Astrocyte (in vitro differentiated cells and primary cell): ENCODE measurements around the gene MCF2L. TPM values are rescaled to one million over a fixed set of nuclear protein-coding genes. Genes with fewer than 3 reads are reported as not detected.

Experiments used
- DNase-seq: peaks from one replicate; pipeline ENCODE4 v3.0.0-alpha.2; 2010; ENCODE audit warnings: low read depth
- FAIRE-seq: peaks from 2 replicates; lab custom pipeline; 2011; peaks lifted over from hg19 to GRCh38; lab: Jason Lieb, UNC
- H2AFZ ChIP-seq: 2 replicates; pipeline ENCODE4 v1.6.0; 2012; ENCODE audit warnings: low read depth, low read length, inconsistent platforms
- H3K27ac ChIP-seq: 2 replicates; pipeline ENCODE4 v1.5.1; 2011; ENCODE audit warnings: low read depth, low read length, inconsistent platforms
- H3K27me3 ChIP-seq: 2 replicates; pipeline ENCODE4 v1.6.0; 2011; ENCODE audit warnings: low read length, inconsistent platforms; ENCODE audit not compliant: insufficient read depth
- H3K36me3 ChIP-seq: 2 replicates; pipeline ENCODE4 v1.5.1; 2011; ENCODE audit warnings: low read length, inconsistent platforms; ENCODE audit not compliant: insufficient read depth
- H3K4me1 ChIP-seq: 2 replicates; pipeline ENCODE4 v1.5.1; 2011; ENCODE audit warnings: low read length, inconsistent platforms; ENCODE audit not compliant: insufficient read depth
- H3K4me2 ChIP-seq: 2 replicates; pipeline ENCODE4 v1.6.0; 2012; ENCODE audit warnings: low read length, inconsistent platforms
- H3K4me3 ChIP-seq: 2 replicates; pipeline ENCODE4 v1.5.1; 2011; ENCODE audit warnings: low read depth, mild to moderate bottlenecking, low read length, inconsistent platforms; ENCODE audit not compliant: insufficient read depth
- H3K79me2 ChIP-seq: 2 replicates; pipeline ENCODE4 v1.6.0; 2012; ENCODE audit warnings: mild to moderate bottlenecking, low read length, inconsistent platforms; ENCODE audit not compliant: insufficient read depth
- H3K9ac ChIP-seq: 2 replicates; pipeline ENCODE4 v1.6.0; 2012; ENCODE audit warnings: mild to moderate bottlenecking, low read length, inconsistent platforms
- H3K9me3 ChIP-seq: 2 replicates; pipeline ENCODE4 v1.5.1; 2012; ENCODE audit warnings: low read depth, mild to moderate bottlenecking, low read length, inconsistent platforms; ENCODE audit not compliant: insufficient read depth
- H4K20me1 ChIP-seq: 2 replicates; pipeline ENCODE4 v1.6.0; 2012; ENCODE audit warnings: low read length, inconsistent platforms; ENCODE audit not compliant: insufficient read depth
- H3K27ac Mint-ChIP-seq: one replicate; pipeline ENCODE4 v1.8.0; 2021; ENCODE audit warnings: mild to moderate bottlenecking, mixed read lengths; ENCODE audit not compliant: unreplicated experiment
- H3K27me3 Mint-ChIP-seq: one replicate; pipeline ENCODE4 v1.8.0; 2021; ENCODE audit warnings: low read depth, mixed read lengths; ENCODE audit not compliant: unreplicated experiment
- H3K36me3 Mint-ChIP-seq: one replicate; pipeline ENCODE4 v1.8.0; 2021; ENCODE audit warnings: low read depth, mixed read lengths; ENCODE audit not compliant: unreplicated experiment
- H3K4me1 Mint-ChIP-seq: one replicate; pipeline ENCODE4 v1.8.0; 2021; ENCODE audit warnings: low read depth, mixed read lengths; ENCODE audit not compliant: unreplicated experiment
- H3K4me3 Mint-ChIP-seq: one replicate; pipeline ENCODE4 v1.8.0; 2021; ENCODE audit warnings: mild to moderate bottlenecking, moderate library complexity, mixed read lengths; ENCODE audit not compliant: unreplicated experiment
- H3K9me3 Mint-ChIP-seq: one replicate; pipeline ENCODE4 v1.8.0; 2021; ENCODE audit warnings: mild to moderate bottlenecking, mixed read lengths; ENCODE audit not compliant: unreplicated experiment
- CTCF ChIP-seq: IDR thresholded peaks from 2 replicates; pipeline ENCODE4 v1.5.1; 2011; ENCODE audit warnings: low read depth, mild to moderate bottlenecking, inconsistent platforms, low read length, moderate library complexity; ENCODE audit not compliant: insufficient read depth
- EZH2 ChIP-seq: IDR thresholded peaks from 2 replicates; pipeline ENCODE4 v1.6.1; 2012; ENCODE audit warnings: mild to moderate bottlenecking, low read length, inconsistent platforms; ENCODE audit not compliant: insufficient read depth
- total RNA-seq: library from RNA; stranded (reverse); gene quantifications from 2 replicates; pipeline ENCODE4 v1.2.1, GENCODE V29; 2021

MCF2L gene
- total RNA-seq, 1 donor from 2014 or later: 3.4 TPM

- H3K9me3 ChIP-seq: no peaks in the 10 kb centered on the region
- TF ChIP-seq EZH2 (no peak), CTCF (no peak)
- Mint-ChIP-seq H3K27me3 (peaks cover 65% of the 10 kb centered on the region), H3K27ac (no peak overlapping the region), H3K4me1 (peaks cover 3% of the 10 kb centered on the region), H3K9me3 (peaks cover 6% of the 10 kb centered on the region), H3K4me3 (no peak overlapping the region), H3K36me3 (peaks cover 4% of the 10 kb centered on the region)
- H2AFZ ChIP-seq: no peak overlapping the region
- DNase-seq (no peak), FAIRE-seq (no peak)
- peaks cover 5% of the 10 kb centered on the region for H3K27me3 ChIP-seq
- no peaks in the 10 kb centered on the region for H3K4me1 ChIP-seq
- no peak overlapping the region for H3K4me3 ChIP-seq
- H3K79me2 ChIP-seq: no peaks in the 10 kb centered on the region
- H3K27ac ChIP-seq: no peak overlapping the region
- no peak overlapping the region for H3K4me2 ChIP-seq
- no peak overlapping the region for H3K9ac ChIP-seq
- H3K36me3 ChIP-seq: no peaks in the 10 kb centered on the region
- no peaks in the 10 kb centered on the region for H4K20me1 ChIP-seq
Measured at GRCh38 chr13:112994084-112994780, 25.2 kb downstream of the MCF2L start.

GRCh38 chr13:112994781-112995355, 25.9 kb downstream of the MCF2L start:
- Mint-ChIP-seq H3K4me1 (peaks cover 3% of the 10 kb centered on the region), H3K27ac (no peak overlapping the region), H3K36me3 (peaks cover 2% of the 10 kb centered on the region), H3K27me3 (peaks cover 68% of the 10 kb centered on the region), H3K9me3 (peaks cover 2% of the 10 kb centered on the region), H3K4me3 (no peak overlapping the region)
- no peaks in the 10 kb centered on the region for H3K4me1 ChIP-seq
- H3K27ac ChIP-seq: no peak overlapping the region
- no peaks in the 10 kb centered on the region for H4K20me1 ChIP-seq
- no peak overlapping the region for H3K4me3 ChIP-seq
- no peak for TF ChIP-seq EZH2
- no peak for TF ChIP-seq CTCF
- no peak for FAIRE-seq
- H3K27me3 ChIP-seq: peaks cover 5% of the 10 kb centered on the region
- H3K4me2 ChIP-seq: no peak overlapping the region
- H3K79me2 ChIP-seq: no peaks in the 10 kb centered on the region
- H3K9ac ChIP-seq: no peak overlapping the region
- H3K9me3 ChIP-seq: no peaks in the 10 kb centered on the region
- DNase-seq: no peak
- H2AFZ ChIP-seq: no peak overlapping the region
- H3K36me3 ChIP-seq: no peaks in the 10 kb centered on the region
